ENCODE results near the gene TRMT13. TPM values are rescaled to one million over a fixed set of nuclear protein-coding genes. Genes with fewer than 3 reads are reported as not detected.
A peak's percentile ranks its signal among the peaks of the same experiment; 100 is the strongest.

The TRMT13 gene
- total RNA-seq, 1 donor from 2014 or later = 28.8 TPM

- no peak for TF ChIP-seq CTCF (IDR thresholded peaks at IDR 0.05)
- no peak for TF ChIP-seq EZH2phosphoT487 (IDR thresholded peaks at IDR 0.05)
- TF ChIP-seq EZH2 (IDR thresholded peaks at IDR 0.05) = no peak
- no peak overlapping the region for H3K4me3 ChIP-seq
- H3K9me3 ChIP-seq (ENCODE audit: low read depth) = no peaks in the 10 kb centered on the region
- H3K27me3 ChIP-seq = no peaks in the 10 kb centered on the region
- no peak overlapping the region for H3K4me2 ChIP-seq
- no peaks in the 10 kb centered on the region for H3K4me1 Mint-ChIP-seq
- no peak overlapping the region for H3K27ac Mint-ChIP-seq
- no peak overlapping the region for H2AFZ ChIP-seq (replicated peaks)
- H3K4me1 ChIP-seq = no peaks in the 10 kb centered on the region
- H3K27me3 Mint-ChIP-seq (ENCODE audit: insufficient read depth, low read depth) = no peaks in the 10 kb centered on the region
- H3K9ac ChIP-seq = no peak overlapping the region
- H3K36me3 Mint-ChIP-seq = peaks cover 17% of the 10 kb centered on the region
- peaks cover 11% of the 10 kb centered on the region for H3K36me3 ChIP-seq
- no peak overlapping the region for H3K4me3 Mint-ChIP-seq
- H3K9me3 Mint-ChIP-seq = no peaks in the 10 kb centered on the region
- H4K20me1 ChIP-seq (ENCODE audit: low read depth) = no peaks in the 10 kb centered on the region
- H3F3A ChIP-seq (ENCODE audit: low read depth) = peaks cover 8% of the 10 kb centered on the region
- no peaks in the 10 kb centered on the region for H3K79me2 ChIP-seq (ENCODE audit: low read depth)
- no peak for DNase-seq (ENCODE audit: low spot score)
- peak overlapping the region; percentile 15 for H3K27ac ChIP-seq
Measured at GRCh38 chr1:100147875-100148274, 14.9 kb downstream of the TRMT13 start.

GRCh38 chr1:100151679-100152078 is 18.7 kb downstream of the TRMT13 start:
- no peaks in the 10 kb centered on the region for H3K9me3 Mint-ChIP-seq
- H3K27me3 Mint-ChIP-seq (ENCODE audit: insufficient read depth, low read depth) = no peaks in the 10 kb centered on the region
- Histone ChIP-seq H3K27ac (no peak overlapping the region), H3K36me3 (no peaks in the 10 kb centered on the region), H3K79me2 (ENCODE audit: low read depth) (no peaks in the 10 kb centered on the region), H3F3A (ENCODE audit: low read depth) (peaks cover 8% of the 10 kb centered on the region), H3K9ac (no peak overlapping the region), H3K27me3 (no peaks in the 10 kb centered on the region), H4K20me1 (ENCODE audit: low read depth) (no peaks in the 10 kb centered on the region), H2AFZ (replicated peaks) (no peak overlapping the region), H3K4me2 (no peak overlapping the region), H3K9me3 (ENCODE audit: low read depth) (no peaks in the 10 kb centered on the region), H3K4me3 (no peak overlapping the region), H3K4me1 (no peaks in the 10 kb centered on the region)
- H3K4me3 Mint-ChIP-seq = no peak overlapping the region
- TF ChIP-seq CTCF (IDR thresholded peaks at IDR 0.05) = no peak
- no peak for TF ChIP-seq EZH2phosphoT487 (IDR thresholded peaks at IDR 0.05)
- TF ChIP-seq EZH2 (IDR thresholded peaks at IDR 0.05) = no peak
- H3K4me1 Mint-ChIP-seq = no peaks in the 10 kb centered on the region
- DNase-seq (ENCODE audit: low spot score) = no peak
- peaks cover 8% of the 10 kb centered on the region for H3K36me3 Mint-ChIP-seq
- H3K27ac Mint-ChIP-seq = no peak overlapping the region

GRCh38 chr1:100152271-100152670 is 19.3 kb downstream of the TRMT13 start:
- H3K36me3 Mint-ChIP-seq = peaks cover 7% of the 10 kb centered on the region
- H3K79me2 ChIP-seq (ENCODE audit: low read depth) = no peaks in the 10 kb centered on the region

More at GRCh38 chr1:100152271-100152670, 19.3 kb downstream of the TRMT13 start:
- H3K4me1 Mint-ChIP-seq = no peaks in the 10 kb centered on the region
- H3K4me2 ChIP-seq = no peak overlapping the region
- H3K9ac ChIP-seq = no peak overlapping the region
- no peak overlapping the region for H2AFZ ChIP-seq (replicated peaks)
- no peak for DNase-seq (ENCODE audit: low spot score)
- H3K9me3 Mint-ChIP-seq = no peaks in the 10 kb centered on the region
- no peak overlapping the region for H3K4me3 Mint-ChIP-seq
- no peaks in the 10 kb centered on the region for H3K27me3 ChIP-seq
- H3K36me3 ChIP-seq = no peaks in the 10 kb centered on the region
- TF ChIP-seq EZH2 (IDR thresholded peaks at IDR 0.05) (no peak), EZH2phosphoT487 (IDR thresholded peaks at IDR 0.05) (no peak), CTCF (IDR thresholded peaks at IDR 0.05) (no peak)
- no peak overlapping the region for H3K4me3 ChIP-seq
- no peaks in the 10 kb centered on the region for H4K20me1 ChIP-seq (ENCODE audit: low read depth)
- H3F3A ChIP-seq (ENCODE audit: low read depth) = peaks cover 7% of the 10 kb centered on the region
- H3K27ac ChIP-seq = no peak overlapping the region
- no peak overlapping the region for H3K27ac Mint-ChIP-seq
- no peaks in the 10 kb centered on the region for H3K27me3 Mint-ChIP-seq (ENCODE audit: insufficient read depth, low read depth)
- H3K4me1 ChIP-seq = no peaks in the 10 kb centered on the region
- no peaks in the 10 kb centered on the region for H3K9me3 ChIP-seq (ENCODE audit: low read depth)
